B cell (primary cell): ENCODE measurements around the gene CTNNB1. TPM values are rescaled to one million over a fixed set of nuclear protein-coding genes. Genes with fewer than 3 reads are reported as not detected.

Experiments used
- ATAC-seq: fragments of 200-7000 bp; cut with Tn5 transposase; one replicate; pipeline ENCODE4 v1.10.0; 2021; ENCODE audit warnings: low read depth, mild to moderate bottlenecking, moderate number of reproducible peaks, moderate library complexity
- CTCF ChIA-PET: fragments of 350-600 bp; sonication (Branson Sonifier 250); formaldehyde crosslinking; loops from one replicate; lab custom pipeline; 2021; ENCODE audit warnings: antibody characterized with exemption, inconsistent platforms; lab: Charles Lee
- POLR2A ChIA-PET: fragments of 350-600 bp; sonication (Branson Sonifier 250); formaldehyde crosslinking; loops from one replicate; lab custom pipeline; 2021; ENCODE audit warnings: antibody characterized with exemption; lab: Charles Lee
- DNase-seq: peaks from one replicate; pipeline ENCODE4 v3.0.0; 2013
- H2AFZ ChIP-seq: 2 replicates; pipeline ENCODE4 v1.6.1; 2012; ENCODE audit warnings: mild to moderate bottlenecking, low read depth, low read length; ENCODE audit not compliant: insufficient read depth, poor library complexity, severe bottlenecking
- H3K27ac ChIP-seq, 2 donors: 1 replicate in 1 of 2; 2 replicates in 1 of 2; pipeline ENCODE4 v1.5.1; 2012 to 2013; ENCODE audit warnings: low read length in 2 of 2, mild to moderate bottlenecking in 2 of 2, moderate library complexity in 1 of 2
- H3K27me3 ChIP-seq, 4 experiments: fragments of 200-600 bp in 1 of 4; sonication (generic) in 1 of 4; replicated peaks in 1 of 4; 1 replicate in 2 of 4; 2 replicates in 2 of 4; pipeline versions ENCODE4 v1.6.1 to v1.7.0; 2013 to 2016; ENCODE audit warnings: low read length in 3 of 4, mild to moderate bottlenecking in 2 of 4, mixed read lengths in 1 of 4, moderate library complexity in 1 of 4; ENCODE audit not compliant: insufficient read depth in 4 of 4, control insufficient read depth in 3 of 4; ENCODE audit errors: control extremely low read depth in 1 of 4
- H3K36me3 ChIP-seq, 2 experiments: replicated peaks in 1 of 2; 1 replicate in 1 of 2; 2 replicates in 1 of 2; pipeline versions ENCODE4 v1.6.1 to v1.7.1; 2013; ENCODE audit warnings: low read length in 1 of 2; ENCODE audit not compliant: insufficient read depth in 2 of 2, control insufficient read depth in 1 of 2; ENCODE audit errors: control extremely low read depth in 1 of 2, extremely low read depth in 1 of 2
- H3K4me1 ChIP-seq, 2 donors: fragments of 200-600 bp in 1 of 2; sonication (generic) in 1 of 2; 1 replicate in 1 of 2; 2 replicates in 1 of 2; pipeline versions ENCODE4 v1.5.1 to v1.6.1; 2013 to 2017; ENCODE audit warnings: low read length in 2 of 2; ENCODE audit not compliant: control insufficient read depth in 2 of 2, insufficient read depth in 2 of 2
- H3K4me2 ChIP-seq: replicated peaks from 2 replicates; pipeline ENCODE3; 2012; ENCODE audit warnings: mild to moderate bottlenecking, low read depth, low read length; ENCODE audit not compliant: poor library complexity, severe bottlenecking
- H3K4me3 ChIP-seq, 5 experiments: fragments of 200-600 bp in 1 of 5; sonication (generic) in 1 of 5; 1 replicate in 3 of 5; 2 replicates in 2 of 5; pipeline versions ENCODE4 v1.5.1 to v1.7.0; 2011 to 2016; ENCODE audit warnings: low read length in 4 of 5, mild to moderate bottlenecking in 4 of 5, low read depth in 2 of 5, control low read depth in 1 of 5, moderate library complexity in 1 of 5; ENCODE audit not compliant: insufficient read depth in 1 of 5; ENCODE audit errors: control extremely low read depth in 1 of 5, extremely low read depth in 1 of 5
- H3K79me2 ChIP-seq: fragments of 200-600 bp; sonication (generic); one replicate; pipeline ENCODE4 v1.6.0; 2016; ENCODE audit warnings: low read length; ENCODE audit not compliant: control insufficient read depth, insufficient read depth
- H3K9ac ChIP-seq: fragments of 200-600 bp; sonication (generic); 2 replicates; pipeline ENCODE4 v1.6.1; 2017; ENCODE audit warnings: mild to moderate bottlenecking, low read length, moderate library complexity
- H3K9me3 ChIP-seq, 3 donors: one replicate each; pipeline versions ENCODE4 v1.6.1 to v1.7.1; 2013; ENCODE audit warnings: low read length in 2 of 3; ENCODE audit not compliant: control insufficient read depth in 2 of 3, insufficient read depth in 1 of 3; ENCODE audit errors: control extremely low read depth in 1 of 3
- H4K20me1 ChIP-seq: 2 replicates; pipeline ENCODE4 v1.6.0; 2012; ENCODE audit warnings: mild to moderate bottlenecking, low read length; ENCODE audit not compliant: insufficient read depth, control insufficient read depth, poor library complexity, severe bottlenecking
- H3K27ac Mint-ChIP-seq: one replicate; pipeline ENCODE4 v1.8.0; 2021; ENCODE audit warnings: mixed read lengths
- H3K27me3 Mint-ChIP-seq: one replicate; pipeline ENCODE4 v1.8.0; 2021; ENCODE audit warnings: mixed read lengths
- H3K4me1 Mint-ChIP-seq: one replicate; pipeline ENCODE4 v1.8.0; 2021; ENCODE audit warnings: mixed read lengths
- H3K4me3 Mint-ChIP-seq: one replicate; pipeline ENCODE4 v1.8.0; 2021; ENCODE audit warnings: mixed read lengths
- H3K9me3 Mint-ChIP-seq: one replicate; pipeline ENCODE4 v1.8.0; 2022; ENCODE audit warnings: mixed read lengths; ENCODE audit not compliant: insufficient read depth
- EZH2 ChIP-seq: IDR thresholded peaks from 2 replicates; pipeline ENCODE4 v1.6.1; 2012; ENCODE audit warnings: borderline replicate concordance, low read depth, mild to moderate bottlenecking, moderate library complexity, low read length; ENCODE audit not compliant: insufficient read depth, poor library complexity, severe bottlenecking
- WGBS: methylation state at CpG from one replicate; pipeline ENCODE4 v1.1.5; 2013; ENCODE audit warnings: missing lambda C conversion rate; ENCODE audit not compliant: insufficient coverage; 5-methylcytosine and 5-hydroxymethylcytosine counted together
- intact Hi-C: fragments of 100-400 bp; cut with micrococcal nuclease; formaldehyde crosslinking; loops from one replicate; pipeline ENCODE4 v1.10.0; 2022
- polyA plus RNA-seq: library from polyadenylated mRNA; depleted of rRNA; stranded (reverse); fragments of >200 nt; gene quantifications from 2 replicates; pipeline ENCODE4 v1.2.3, GENCODE V29; 2012
- total RNA-seq, 2 donors: library from RNA; stranded (reverse); fragments of 120-200 nt in 1 of 2; gene quantifications; 1 replicate in 1 of 2; 2 replicates in 1 of 2; pipeline versions ENCODE4 v1.2.3 to v1.2.4, GENCODE V29; 2013 to 2022
- TF ChIP-seq, protein P1 (sequence below): fragments of 200-600 bp; IDR thresholded peaks from one replicate; pipeline ENCODE4 v1.8.0; 2022; ENCODE audit warnings: antibody characterized with exemption, mild to moderate bottlenecking

CTNNB1 gene
- total and polyA plus RNA-seq, 2 donors (not counting 1 experiment from before 2014, with no cell fraction given), result 103 to 178 TPM

DNA sequence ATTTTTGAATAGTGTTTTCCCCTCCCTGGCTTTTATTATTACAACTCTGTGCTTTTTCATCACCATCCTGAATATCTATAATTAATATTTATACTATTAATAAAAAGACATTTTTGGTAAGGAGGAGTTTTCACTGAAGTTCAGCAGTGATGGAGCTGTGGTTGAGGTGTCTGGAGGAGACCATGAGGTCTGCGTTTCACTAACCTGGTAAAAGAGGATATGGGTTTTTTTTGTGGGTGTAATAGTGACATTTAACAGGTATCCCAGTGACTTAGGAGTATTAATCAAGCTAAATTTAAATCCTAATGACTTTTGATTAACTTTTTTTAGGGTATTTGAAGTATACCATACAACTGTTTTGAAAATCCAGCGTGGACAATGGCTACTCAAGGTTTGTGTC, 24.4 kb downstream of the CTNNB1 start:
- H3K4me1 Mint-ChIP-seq, result peaks cover 52% of the 10 kb centered on the region
- no peak overlapping the region for H3K9ac ChIP-seq
- H3K27ac Mint-ChIP-seq, result no peak overlapping the region
- no peak overlapping the region for H3K4me2 ChIP-seq
- H2AFZ ChIP-seq, result no peak overlapping the region
- CTCF ChIA-PET, result interaction anchor here (0.8 to 2.0 kb wide), 2 partner anchors 9 to 21 kb away, joined by 3 to 5 read pairs; no protein-coding TSS in a partner anchor
- 67% methylated on average over 2 of the region's 2 CpGs for WGBS
- H3K36me3 ChIP-seq, result peaks cover 18 to 47% of the 10 kb centered on the region in 2 experiments
- ATAC-seq (no peak), DNase-seq (no peak)
- H3K4me3 Mint-ChIP-seq, result no peak overlapping the region
- H3K27me3 ChIP-seq, result no peaks in the 10 kb centered on the region
- no peaks in the 10 kb centered on the region for H3K9me3 Mint-ChIP-seq
- no peaks in the 10 kb centered on the region for H3K9me3 ChIP-seq
- no peak overlapping the region for H3K27ac ChIP-seq
- intact Hi-C loops, result loop anchor here (5.0 kb wide), 1 partner anchor 641 kb away; no protein-coding TSS in a partner anchor
- no peaks in the 10 kb centered on the region for H3K27me3 Mint-ChIP-seq
- no peak overlapping the region for H3K4me3 ChIP-seq
- peaks cover 0 to 10% of the 10 kb centered on the region in 2 donors for H3K4me1 ChIP-seq
- POLR2A ChIA-PET, result no interaction called here
- TF ChIP-seq, protein P1, sequence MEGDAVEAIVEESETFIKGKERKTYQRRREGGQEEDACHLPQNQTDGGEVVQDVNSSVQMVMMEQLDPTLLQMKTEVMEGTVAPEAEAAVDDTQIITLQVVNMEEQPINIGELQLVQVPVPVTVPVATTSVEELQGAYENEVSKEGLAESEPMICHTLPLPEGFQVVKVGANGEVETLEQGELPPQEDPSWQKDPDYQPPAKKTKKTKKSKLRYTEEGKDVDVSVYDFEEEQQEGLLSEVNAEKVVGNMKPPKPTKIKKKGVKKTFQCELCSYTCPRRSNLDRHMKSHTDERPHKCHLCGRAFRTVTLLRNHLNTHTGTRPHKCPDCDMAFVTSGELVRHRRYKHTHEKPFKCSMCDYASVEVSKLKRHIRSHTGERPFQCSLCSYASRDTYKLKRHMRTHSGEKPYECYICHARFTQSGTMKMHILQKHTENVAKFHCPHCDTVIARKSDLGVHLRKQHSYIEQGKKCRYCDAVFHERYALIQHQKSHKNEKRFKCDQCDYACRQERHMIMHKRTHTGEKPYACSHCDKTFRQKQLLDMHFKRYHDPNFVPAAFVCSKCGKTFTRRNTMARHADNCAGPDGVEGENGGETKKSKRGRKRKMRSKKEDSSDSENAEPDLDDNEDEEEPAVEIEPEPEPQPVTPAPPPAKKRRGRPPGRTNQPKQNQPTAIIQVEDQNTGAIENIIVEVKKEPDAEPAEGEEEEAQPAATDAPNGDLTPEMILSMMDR, result no peak
- TF ChIP-seq EZH2, result no peak
- peaks cover 86% of the 10 kb centered on the region for H3K79me2 ChIP-seq
- peaks cover 82% of the 10 kb centered on the region for H4K20me1 ChIP-seq

DNA sequence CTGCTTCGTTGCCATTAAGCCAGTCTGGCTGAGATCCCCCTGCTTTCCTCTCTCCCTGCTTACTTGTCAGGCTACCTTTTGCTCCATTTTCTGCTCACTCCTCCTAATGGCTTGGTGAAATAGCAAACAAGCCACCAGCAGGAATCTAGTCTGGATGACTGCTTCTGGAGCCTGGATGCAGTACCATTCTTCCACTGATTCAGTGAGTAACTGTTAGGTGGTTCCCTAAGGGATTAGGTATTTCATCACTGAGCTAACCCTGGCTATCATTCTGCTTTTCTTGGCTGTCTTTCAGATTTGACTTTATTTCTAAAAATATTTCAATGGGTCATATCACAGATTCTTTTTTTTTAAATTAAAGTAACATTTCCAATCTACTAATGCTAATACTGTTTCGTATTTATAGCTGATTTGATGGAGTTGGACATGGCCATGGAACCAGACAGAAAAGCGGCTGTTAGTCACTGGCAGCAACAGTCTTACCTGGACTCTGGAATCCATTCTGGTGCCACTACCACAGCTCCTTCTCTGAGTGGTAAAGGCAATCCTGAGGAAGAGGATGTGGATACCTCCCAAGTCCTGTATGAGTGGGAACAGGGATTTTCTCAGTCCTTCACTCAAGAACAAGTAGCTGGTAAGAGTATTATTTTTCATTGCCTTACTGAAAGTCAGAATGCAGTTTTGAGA, 25.0 kb downstream of the CTNNB1 start:
- H3K9ac ChIP-seq, result no peak overlapping the region
- 100% methylated on average over 1 of the region's 3 CpGs for WGBS
- no peaks in the 10 kb centered on the region for H3K9me3 Mint-ChIP-seq
- H3K4me3 Mint-ChIP-seq, result no peak overlapping the region
- no peaks in the 10 kb centered on the region for H3K9me3 ChIP-seq
- H3K36me3 ChIP-seq, result peaks cover 18 to 52% of the 10 kb centered on the region in 2 experiments
- no peaks in the 10 kb centered on the region for H3K27me3 Mint-ChIP-seq
- intact Hi-C loops, result loop anchor here (5.0 kb wide), 1 partner anchor 642 kb away; no protein-coding TSS in a partner anchor
- no peak overlapping the region for H3K4me2 ChIP-seq
- ATAC-seq (no peak), DNase-seq (no peak)
- TF ChIP-seq, protein P1, result no peak
- TF ChIP-seq EZH2, result no peak
- CTCF ChIA-PET, result interaction anchor here (0.8 to 2.0 kb wide), 4 partner anchors 9 to 644 kb away, joined by 3 to 7 read pairs (median 4); no protein-coding TSS in a partner anchor
- no peaks in the 10 kb centered on the region for H3K27me3 ChIP-seq
- peaks cover 82% of the 10 kb centered on the region for H3K79me2 ChIP-seq
- H4K20me1 ChIP-seq, result peaks cover 81% of the 10 kb centered on the region
- no peak overlapping the region for H3K27ac ChIP-seq
- no peak overlapping the region for H2AFZ ChIP-seq
- peaks cover 0 to 5% of the 10 kb centered on the region in 2 donors for H3K4me1 ChIP-seq
- no peak overlapping the region for H3K27ac Mint-ChIP-seq
- POLR2A ChIA-PET, result no interaction called here
- H3K4me3 ChIP-seq, result no peak overlapping the region
- H3K4me1 Mint-ChIP-seq, result peaks cover 46% of the 10 kb centered on the region
